Measurements from ENCODE around the gene GTF2F2.

The GTF2F2 gene

GRCh38 chr13:45104261-45104660, 16.0 kb upstream of the GTF2F2 start:
- no peaks in the 10 kb centered on the region for H3K9me3 ChIP-seq (ENCODE audit: low read length)
- no peak overlapping the region for H3K9ac ChIP-seq (ENCODE audit: low read length)
- no peak overlapping the region for H3K4me3 ChIP-seq (ENCODE audit: low read depth, low read length, poor library complexity, severe bottlenecking)
- H3K4me2 ChIP-seq (ENCODE audit: low read length): no peak overlapping the region
- H2AFZ ChIP-seq (ENCODE audit: low read length): no peak overlapping the region
- no peaks in the 10 kb centered on the region for H4K20me1 ChIP-seq (ENCODE audit: insufficient read depth, low read length)
- H3K36me3 ChIP-seq (ENCODE audit: insufficient read depth, low read length): no peaks in the 10 kb centered on the region
- H3K27ac ChIP-seq (ENCODE audit: low read depth, low read length, poor library complexity, severe bottlenecking): no peak overlapping the region
- no peaks in the 10 kb centered on the region for H3F3A ChIP-seq (ENCODE audit: insufficient read depth, low read length)
- no peaks in the 10 kb centered on the region for H3K79me2 ChIP-seq (ENCODE audit: insufficient read depth, low read length)
- H3K4me1 ChIP-seq (ENCODE audit: insufficient read depth, low read length, severe bottlenecking): no peaks in the 10 kb centered on the region
- no peaks in the 10 kb centered on the region for H3K27me3 ChIP-seq (ENCODE audit: insufficient read depth, low read length)
- TF ChIP-seq, protein P1, sequence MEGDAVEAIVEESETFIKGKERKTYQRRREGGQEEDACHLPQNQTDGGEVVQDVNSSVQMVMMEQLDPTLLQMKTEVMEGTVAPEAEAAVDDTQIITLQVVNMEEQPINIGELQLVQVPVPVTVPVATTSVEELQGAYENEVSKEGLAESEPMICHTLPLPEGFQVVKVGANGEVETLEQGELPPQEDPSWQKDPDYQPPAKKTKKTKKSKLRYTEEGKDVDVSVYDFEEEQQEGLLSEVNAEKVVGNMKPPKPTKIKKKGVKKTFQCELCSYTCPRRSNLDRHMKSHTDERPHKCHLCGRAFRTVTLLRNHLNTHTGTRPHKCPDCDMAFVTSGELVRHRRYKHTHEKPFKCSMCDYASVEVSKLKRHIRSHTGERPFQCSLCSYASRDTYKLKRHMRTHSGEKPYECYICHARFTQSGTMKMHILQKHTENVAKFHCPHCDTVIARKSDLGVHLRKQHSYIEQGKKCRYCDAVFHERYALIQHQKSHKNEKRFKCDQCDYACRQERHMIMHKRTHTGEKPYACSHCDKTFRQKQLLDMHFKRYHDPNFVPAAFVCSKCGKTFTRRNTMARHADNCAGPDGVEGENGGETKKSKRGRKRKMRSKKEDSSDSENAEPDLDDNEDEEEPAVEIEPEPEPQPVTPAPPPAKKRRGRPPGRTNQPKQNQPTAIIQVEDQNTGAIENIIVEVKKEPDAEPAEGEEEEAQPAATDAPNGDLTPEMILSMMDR (IDR thresholded peaks at IDR 0.05; ENCODE audit: low read length): no peak
- TF ChIP-seq EZH2 (IDR thresholded peaks at IDR 0.05; ENCODE audit: borderline replicate concordance, low read length): no peak
- H3K9me2 ChIP-seq (ENCODE audit: low read depth, low read length): no peaks in the 10 kb centered on the region

GRCh38 chr13:45105895-45106294, 14.4 kb upstream of the GTF2F2 start:
- H4K20me1 ChIP-seq (ENCODE audit: insufficient read depth, low read length): no peaks in the 10 kb centered on the region
- H3K9me3 ChIP-seq (ENCODE audit: low read length): no peaks in the 10 kb centered on the region
- no peak overlapping the region for H3K4me3 ChIP-seq (ENCODE audit: low read depth, low read length, poor library complexity, severe bottlenecking)
- no peak overlapping the region for H2AFZ ChIP-seq (ENCODE audit: low read length)
- no peak for TF ChIP-seq EZH2 (IDR thresholded peaks at IDR 0.05; ENCODE audit: borderline replicate concordance, low read length)
- TF ChIP-seq, protein P1 (IDR thresholded peaks at IDR 0.05; ENCODE audit: low read length): no peak
- no peaks in the 10 kb centered on the region for H3K9me2 ChIP-seq (ENCODE audit: low read depth, low read length)
- H3K9ac ChIP-seq (ENCODE audit: low read length): no peak overlapping the region
- H3K79me2 ChIP-seq (ENCODE audit: insufficient read depth, low read length): no peaks in the 10 kb centered on the region
- H3K27ac ChIP-seq (ENCODE audit: low read depth, low read length, poor library complexity, severe bottlenecking): no peak overlapping the region
- no peaks in the 10 kb centered on the region for H3K4me1 ChIP-seq (ENCODE audit: insufficient read depth, low read length, severe bottlenecking)
- no peaks in the 10 kb centered on the region for H3K36me3 ChIP-seq (ENCODE audit: insufficient read depth, low read length)
- no peaks in the 10 kb centered on the region for H3K27me3 ChIP-seq (ENCODE audit: insufficient read depth, low read length)
- no peak overlapping the region for H3K4me2 ChIP-seq (ENCODE audit: low read length)
- no peaks in the 10 kb centered on the region for H3F3A ChIP-seq (ENCODE audit: insufficient read depth, low read length)

DNA sequence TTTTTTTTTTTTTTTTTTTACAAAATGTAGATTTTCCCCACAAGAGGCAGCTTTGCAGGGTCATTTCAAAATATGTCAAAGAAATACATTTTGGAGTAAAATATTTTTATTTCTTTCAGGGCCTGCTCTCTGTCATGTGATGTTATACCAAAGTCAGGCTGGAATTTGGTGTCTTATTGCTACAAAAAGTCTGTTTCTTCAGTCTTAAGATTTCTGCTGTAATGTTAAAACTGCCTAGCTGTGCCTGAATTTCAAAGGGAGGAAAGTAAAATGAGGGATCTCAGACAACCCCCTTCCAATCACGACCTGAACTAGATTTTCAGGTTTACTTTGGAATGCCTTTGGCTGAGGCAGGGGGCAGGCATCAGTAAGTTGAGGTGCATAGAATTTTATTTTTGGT, 12.8 kb upstream of the GTF2F2 start:
- no peaks in the 10 kb centered on the region for H3F3A ChIP-seq (ENCODE audit: insufficient read depth, low read length)
- H3K9me2 ChIP-seq (ENCODE audit: low read depth, low read length): no peaks in the 10 kb centered on the region
- no peaks in the 10 kb centered on the region for H3K4me1 ChIP-seq (ENCODE audit: insufficient read depth, low read length, severe bottlenecking)
- H3K27me3 ChIP-seq (ENCODE audit: insufficient read depth, low read length): no peaks in the 10 kb centered on the region
- H3K9ac ChIP-seq (ENCODE audit: low read length): no peak overlapping the region
- H4K20me1 ChIP-seq (ENCODE audit: insufficient read depth, low read length): no peaks in the 10 kb centered on the region
- TF ChIP-seq EZH2 (IDR thresholded peaks at IDR 0.05; ENCODE audit: borderline replicate concordance, low read length): no peak
- TF ChIP-seq, protein P1 (IDR thresholded peaks at IDR 0.05; ENCODE audit: low read length): no peak
- H3K36me3 ChIP-seq (ENCODE audit: insufficient read depth, low read length): no peaks in the 10 kb centered on the region
- no peak overlapping the region for H2AFZ ChIP-seq (ENCODE audit: low read length)
- no peaks in the 10 kb centered on the region for H3K79me2 ChIP-seq (ENCODE audit: insufficient read depth, low read length)
- no peak overlapping the region for H3K27ac ChIP-seq (ENCODE audit: low read depth, low read length, poor library complexity, severe bottlenecking)
- no peaks in the 10 kb centered on the region for H3K9me3 ChIP-seq (ENCODE audit: low read length)
- H3K4me3 ChIP-seq (ENCODE audit: low read depth, low read length, poor library complexity, severe bottlenecking): no peak overlapping the region
- H3K4me2 ChIP-seq (ENCODE audit: low read length): no peak overlapping the region

All from OCI-LY1 (cell line).